GM23248 (cell line): ENCODE data around the gene NHERF1.

Experiments
- EZH2 ChIP-seq: fragments of 200-600 bp; sonication (generic); IDR thresholded peaks from 2 replicates; pipeline ENCODE4 v1.6.1; 2018; ENCODE audit warnings: antibody characterized with exemption, mild to moderate bottlenecking; ENCODE audit not compliant: insufficient read depth, poor library complexity, severe bottlenecking
- EZH2phosphoT487 ChIP-seq: fragments of 200-600 bp; sonication (generic); IDR thresholded peaks from 2 replicates; pipeline ENCODE4 v1.6.1; 2018; ENCODE audit warnings: antibody characterized with exemption, moderate library complexity, mild to moderate bottlenecking, low read depth; ENCODE audit not compliant: insufficient read depth

DNA sequence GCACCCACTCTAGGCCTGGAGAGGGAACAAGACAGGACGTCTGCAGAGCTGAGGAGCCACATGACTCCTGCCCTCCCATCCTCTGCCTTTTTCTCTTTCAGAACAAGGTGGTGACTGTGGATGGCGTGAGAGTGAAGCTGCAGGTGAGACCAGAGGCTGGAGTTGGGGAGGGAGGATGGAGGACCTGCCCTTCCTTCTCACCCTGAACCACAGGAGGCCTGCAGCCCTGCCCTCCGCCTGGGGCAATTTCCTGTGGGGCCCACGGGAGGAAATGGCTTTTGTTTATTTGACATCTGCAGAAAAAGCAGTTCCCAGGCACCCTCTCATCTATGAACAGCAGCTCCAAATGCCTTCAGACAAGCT lies 6.3 kb upstream of the NHERF1 start:
- TF ChIP-seq EZH2phosphoT487 (no peak), EZH2 (no peak)
